ENCODE data around the gene MMP24.

MMP24 gene

GRCh38 chr20:35306931-35307517 is 80.5 kb downstream of the MMP24 start:
- no peaks in the 10 kb centered on the region for H3K36me3 ChIP-seq (replicated peaks; ENCODE audit: low read depth, low read length)
- no peak overlapping the region for H3K27ac ChIP-seq (ENCODE audit: low read length)
- no peaks in the 10 kb centered on the region for H3K27me3 ChIP-seq (ENCODE audit: low read depth, low read length)
- H3K9ac ChIP-seq (ENCODE audit: low read length): no peak overlapping the region
- H3K79me2 ChIP-seq (ENCODE audit: low read length): no peaks in the 10 kb centered on the region
- H2AFZ ChIP-seq (ENCODE audit: low read depth, low read length): no peak overlapping the region
- peaks cover 35% of the 10 kb centered on the region for H3K4me1 ChIP-seq (ENCODE audit: low read length)
- no peak overlapping the region for H3K4me2 ChIP-seq (ENCODE audit: low read length)
- H3K4me3 ChIP-seq (ENCODE audit: low read length): no peak overlapping the region
- no peak for TF ChIP-seq EZH2phosphoT487 (IDR thresholded peaks at IDR 0.05; ENCODE audit: low read depth)
- TF ChIP-seq, protein P1, sequence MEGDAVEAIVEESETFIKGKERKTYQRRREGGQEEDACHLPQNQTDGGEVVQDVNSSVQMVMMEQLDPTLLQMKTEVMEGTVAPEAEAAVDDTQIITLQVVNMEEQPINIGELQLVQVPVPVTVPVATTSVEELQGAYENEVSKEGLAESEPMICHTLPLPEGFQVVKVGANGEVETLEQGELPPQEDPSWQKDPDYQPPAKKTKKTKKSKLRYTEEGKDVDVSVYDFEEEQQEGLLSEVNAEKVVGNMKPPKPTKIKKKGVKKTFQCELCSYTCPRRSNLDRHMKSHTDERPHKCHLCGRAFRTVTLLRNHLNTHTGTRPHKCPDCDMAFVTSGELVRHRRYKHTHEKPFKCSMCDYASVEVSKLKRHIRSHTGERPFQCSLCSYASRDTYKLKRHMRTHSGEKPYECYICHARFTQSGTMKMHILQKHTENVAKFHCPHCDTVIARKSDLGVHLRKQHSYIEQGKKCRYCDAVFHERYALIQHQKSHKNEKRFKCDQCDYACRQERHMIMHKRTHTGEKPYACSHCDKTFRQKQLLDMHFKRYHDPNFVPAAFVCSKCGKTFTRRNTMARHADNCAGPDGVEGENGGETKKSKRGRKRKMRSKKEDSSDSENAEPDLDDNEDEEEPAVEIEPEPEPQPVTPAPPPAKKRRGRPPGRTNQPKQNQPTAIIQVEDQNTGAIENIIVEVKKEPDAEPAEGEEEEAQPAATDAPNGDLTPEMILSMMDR (IDR thresholded peaks at IDR 0.05; ENCODE audit: low read depth, low read length): peak; percentile 81
- no peaks in the 10 kb centered on the region for H4K20me1 ChIP-seq (ENCODE audit: insufficient read depth, low read length)
- H3K9me3 ChIP-seq (ENCODE audit: insufficient read depth, low read length): no peaks in the 10 kb centered on the region

- TF ChIP-seq, protein P1 (IDR thresholded peaks at IDR 0.05; ENCODE audit: low read depth, low read length): no peak
- no peak for TF ChIP-seq EZH2phosphoT487 (IDR thresholded peaks at IDR 0.05; ENCODE audit: low read depth)
- no peaks in the 10 kb centered on the region for H3K36me3 ChIP-seq (replicated peaks; ENCODE audit: low read depth, low read length)
- H3K4me2 ChIP-seq (ENCODE audit: low read length): no peak overlapping the region
- H4K20me1 ChIP-seq (ENCODE audit: insufficient read depth, low read length): no peaks in the 10 kb centered on the region
- no peak overlapping the region for H3K27ac ChIP-seq (ENCODE audit: low read length)
- H3K4me3 ChIP-seq (ENCODE audit: low read length): no peak overlapping the region
- H3K27me3 ChIP-seq (ENCODE audit: low read depth, low read length): no peaks in the 10 kb centered on the region
- H2AFZ ChIP-seq (ENCODE audit: low read depth, low read length): no peak overlapping the region
- H3K9ac ChIP-seq (ENCODE audit: low read length): no peak overlapping the region
- no peaks in the 10 kb centered on the region for H3K9me3 ChIP-seq (ENCODE audit: insufficient read depth, low read length)
- H3K79me2 ChIP-seq (ENCODE audit: low read length): no peaks in the 10 kb centered on the region
- peaks cover 33% of the 10 kb centered on the region for H3K4me1 ChIP-seq (ENCODE audit: low read length)
Measured at GRCh38 chr20:35307666-35308653, 81.5 kb downstream of the MMP24 start.

DNA sequence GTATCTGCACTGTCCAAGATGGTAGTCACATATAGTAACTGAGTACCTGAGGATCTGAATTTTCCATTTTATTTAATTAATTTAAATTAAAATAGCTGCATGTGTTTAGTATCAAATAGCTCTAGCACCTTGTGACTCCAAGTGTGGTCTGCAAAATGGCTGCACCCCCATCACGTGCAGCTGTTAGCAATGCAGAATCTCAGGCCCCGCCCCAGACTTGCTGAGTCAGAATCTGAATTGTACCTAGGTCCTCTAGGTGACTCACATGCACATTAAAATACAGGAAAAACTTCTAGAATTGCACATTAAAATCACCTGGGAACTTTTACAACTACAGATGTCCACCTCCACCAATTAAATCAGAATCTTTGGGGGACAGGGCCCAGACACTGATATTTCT is 84.9 kb downstream of the MMP24 start:
- no peaks in the 10 kb centered on the region for H3K9me3 ChIP-seq (ENCODE audit: insufficient read depth, low read length)
- no peaks in the 10 kb centered on the region for H3K36me3 ChIP-seq (replicated peaks; ENCODE audit: low read depth, low read length)
- no peaks in the 10 kb centered on the region for H3K27me3 ChIP-seq (ENCODE audit: low read depth, low read length)
- H4K20me1 ChIP-seq (ENCODE audit: insufficient read depth, low read length): no peaks in the 10 kb centered on the region
- H3K4me2 ChIP-seq (ENCODE audit: low read length): peak overlapping the region; percentile 36
- H2AFZ ChIP-seq (ENCODE audit: low read depth, low read length): peak overlapping the region; percentile 3; the same call in 1 of the 2 replicates
- no peaks in the 10 kb centered on the region for H3K79me2 ChIP-seq (ENCODE audit: low read length)
- no peak overlapping the region for H3K9ac ChIP-seq (ENCODE audit: low read length)
- H3K27ac ChIP-seq (ENCODE audit: low read length): no peak overlapping the region
- no peak overlapping the region for H3K4me3 ChIP-seq (ENCODE audit: low read length)
- peaks cover 19% of the 10 kb centered on the region for H3K4me1 ChIP-seq (ENCODE audit: low read length)
- TF ChIP-seq, protein P1 (IDR thresholded peaks at IDR 0.05; ENCODE audit: low read depth, low read length): no peak
- TF ChIP-seq EZH2phosphoT487 (IDR thresholded peaks at IDR 0.05; ENCODE audit: low read depth): no peak

DNA sequence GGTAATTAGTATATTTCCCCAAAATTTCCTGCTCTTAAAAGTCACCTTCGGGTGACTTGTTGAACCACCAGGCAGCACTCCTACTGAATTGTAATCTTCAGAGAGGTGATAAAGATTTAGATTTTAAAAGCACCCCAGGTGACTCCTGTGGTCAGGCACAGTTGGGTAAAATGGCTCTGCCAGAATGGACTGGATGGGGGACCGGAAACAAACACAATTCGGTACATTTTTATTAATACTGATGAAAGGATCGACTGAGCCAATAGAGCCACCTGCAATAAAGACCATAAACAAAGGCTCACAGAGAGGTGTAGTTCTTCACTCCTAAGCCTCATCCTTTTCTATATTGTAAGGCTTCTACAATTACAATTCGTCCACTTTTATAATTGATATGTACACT is 85.3 kb downstream of the MMP24 start:
- no peaks in the 10 kb centered on the region for H4K20me1 ChIP-seq (ENCODE audit: insufficient read depth, low read length)
- no peaks in the 10 kb centered on the region for H3K79me2 ChIP-seq (ENCODE audit: low read length)
- H3K36me3 ChIP-seq (replicated peaks; ENCODE audit: low read depth, low read length): no peaks in the 10 kb centered on the region
- TF ChIP-seq, protein P1 (IDR thresholded peaks at IDR 0.05; ENCODE audit: low read depth, low read length): no peak
- TF ChIP-seq EZH2phosphoT487 (IDR thresholded peaks at IDR 0.05; ENCODE audit: low read depth): no peak
- H3K27ac ChIP-seq (ENCODE audit: low read length): no peak overlapping the region
- peaks cover 19% of the 10 kb centered on the region for H3K4me1 ChIP-seq (ENCODE audit: low read length)
- H3K4me3 ChIP-seq (ENCODE audit: low read length): no peak overlapping the region
- no peak overlapping the region for H2AFZ ChIP-seq (ENCODE audit: low read depth, low read length)
- H3K9me3 ChIP-seq (ENCODE audit: insufficient read depth, low read length): no peaks in the 10 kb centered on the region
- H3K4me2 ChIP-seq (ENCODE audit: low read length): peak overlapping the region; percentile 36
- no peaks in the 10 kb centered on the region for H3K27me3 ChIP-seq (ENCODE audit: low read depth, low read length)
- H3K9ac ChIP-seq (ENCODE audit: low read length): no peak overlapping the region
